SIG-M5 treated with dmso at 0.1 percent for 504 hours (cell line): Measurements from ENCODE around the gene VSX2.

Experiments used
- DNase-seq: peaks from one replicate; lab custom pipeline; 2025; ENCODE audit not compliant: unreplicated experiment; lab: John Stamatoyannopoulos, UW

Gene VSX2

GRCh38 chr14:74301594-74302151 lies 62.4 kb downstream of the VSX2 start:
- DNase-seq, result no peak

- DNase-seq, result peak; percentile 72
Observed at GRCh38 chr14:74302152-74302628, 62.9 kb downstream of the VSX2 start.

GRCh38 chr14:74302634-74303569 lies 63.7 kb downstream of the VSX2 start, which contains the start of gene ABCD4:
Gene ABCD4 (minus strand): TSS chr14:74302934. CDS start chr14:74302912, 22 bp downstream.
- DNase-seq, result peak; percentile 92

GRCh38 chr14:74308695-74309094 lies 69.4 kb downstream of the VSX2 start:
- DNase-seq, result no peak

- DNase-seq, result no peak
Observed at GRCh38 chr14:74309125-74310022, 70.1 kb downstream of the VSX2 start.

GRCh38 chr14:74312161-74312560 lies 72.9 kb downstream of the VSX2 start:
- no peak for DNase-seq
